Stimulated activated CD8-positive, alpha-beta memory T cell treated with anti-CD3 and anti-CD28 coated beads, Interleukin-4, amount 100 ng/mL, for 1 hour (primary cell): Measurements from ENCODE around the gene LTB4R.
"Not testable (repeated sequence)": the region's sequence is repeated elsewhere in the genome, so short reads cannot be mapped to it uniquely, and the experiment has no call there.

Source experiments
- DNase-seq, 2 donors: peaks; one replicate each; pipeline ENCODE4 v3.0.0-alpha.2; 2020; ENCODE audit warnings: low read depth in 2 of 2, low spot score in 1 of 2

LTB4R gene

GRCh38 chr14:24317141-24317928, 6.0 kb downstream of the LTB4R start:
- no peak for DNase-seq

- DNase-seq = no peak
These were observed 10.1 kb downstream of the LTB4R start for GRCh38 chr14:24321212-24321975.

- DNase-seq = no peak
These were observed 11.4 kb downstream of the LTB4R start for GRCh38 chr14:24322672-24323071.

GRCh38 chr14:24323341-24323740, 12.0 kb downstream of the LTB4R start:
- DNase-seq = no peak

- no peak for DNase-seq
These were observed 12.7 kb downstream of the LTB4R start for GRCh38 chr14:24324024-24324423.

GRCh38 chr14:24325041-24325530, 13.8 kb downstream of the LTB4R start:
- no peak for DNase-seq

GRCh38 chr14:24325963-24326362, 14.7 kb downstream of the LTB4R start:
- no peak for DNase-seq

GRCh38 chr14:24327303-24327702, 16.0 kb downstream of the LTB4R start:
- DNase-seq = no peak

- not testable (repeated sequence) for DNase-seq
These were observed 16.6 kb downstream of the LTB4R start for GRCh38 chr14:24327914-24328313.

GRCh38 chr14:24329073-24329663, 17.9 kb downstream of the LTB4R start:
- DNase-seq = no peak

- DNase-seq = peak; percentile 42 to 46
These were observed 18.4 kb downstream of the LTB4R start for GRCh38 chr14:24329736-24330135.

- no peak for DNase-seq
These were observed 19.8 kb downstream of the LTB4R start for GRCh38 chr14:24330973-24331674.

GRCh38 chr14:24331731-24332267, 20.5 kb downstream of the LTB4R start:
- no peak for DNase-seq

- DNase-seq = peak; percentile 46 to 70
These were observed 21.1 kb downstream of the LTB4R start for GRCh38 chr14:24332268-24332993.

GRCh38 chr14:24334431-24335291, 23.4 kb downstream of the LTB4R start, which contains the start of gene ADCY4:
ADCY4 (minus strand) TSS chr14:24335071; CDS start chr14:24334652, 419 bp downstream.
- no peak for DNase-seq

GRCh38 chr14:24335461-24336171, 24.3 kb downstream of the LTB4R start:
- DNase-seq = no peak

- DNase-seq = no peak
These were observed 26.0 kb downstream of the LTB4R start for GRCh38 chr14:24337144-24337823.

- no peak for DNase-seq
These were observed 26.5 kb downstream of the LTB4R start for GRCh38 chr14:24337824-24338175.
